Nucleus accumbens (tissue), 56 donors: ENCODE results near the gene RAPH1.
"Not testable (repeated sequence)": the region's sequence is repeated elsewhere in the genome, so short reads cannot be mapped to it uniquely, and the experiment has no call there.

Experiments used
- DNase-seq, 56 donors: peaks; one replicate each; lab custom pipeline; 2025; lab: John Stamatoyannopoulos, UW

Gene RAPH1

GRCh38 chr2:203388153-203388552 is 146.9 kb downstream of the RAPH1 start:
- DNase-seq: not testable (repeated sequence)

DNA sequence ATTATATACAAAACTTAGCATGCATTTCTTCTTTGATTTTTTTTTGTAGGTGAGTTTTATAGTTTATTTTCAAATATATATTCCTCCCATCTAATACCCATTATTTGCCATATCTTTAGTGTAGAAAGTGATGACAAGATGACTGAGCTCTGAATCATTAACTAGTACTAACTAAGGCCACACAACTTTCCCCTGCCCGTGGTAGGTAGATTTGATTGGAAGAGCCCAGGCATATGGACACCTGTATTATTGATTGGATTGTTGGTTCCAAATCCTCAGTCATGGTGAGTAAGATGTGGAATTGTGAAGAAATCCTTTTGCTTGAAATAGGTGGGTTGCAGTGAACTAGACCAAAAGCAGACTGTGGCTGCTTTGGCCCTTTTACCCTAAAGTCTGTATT is 152.1 kb downstream of the RAPH1 start:
- DNase-seq: no peak

DNA sequence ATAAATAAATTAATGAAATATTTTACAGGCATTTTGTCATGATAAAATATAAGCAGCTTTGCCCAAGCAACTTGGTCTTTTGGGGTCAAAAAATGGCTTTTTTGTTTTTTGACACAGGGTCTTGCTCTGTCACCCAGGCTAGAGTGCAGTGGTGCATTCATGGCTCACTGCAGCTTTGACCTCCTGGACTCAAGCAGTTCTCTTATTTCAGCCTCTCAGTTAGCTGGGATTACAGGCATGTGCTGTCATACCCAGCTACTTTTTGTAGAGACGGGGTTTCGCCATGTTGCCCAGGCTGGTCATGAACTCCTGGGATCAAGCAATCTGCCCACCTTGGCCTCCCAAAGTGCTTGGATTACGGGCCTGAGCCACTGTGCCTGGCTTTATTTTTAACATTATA is 155.9 kb downstream of the RAPH1 start:
- DNase-seq: no peak

- DNase-seq: no peak
Measured at GRCh38 chr2:203376173-203376572, 158.9 kb downstream of the RAPH1 start.

DNA sequence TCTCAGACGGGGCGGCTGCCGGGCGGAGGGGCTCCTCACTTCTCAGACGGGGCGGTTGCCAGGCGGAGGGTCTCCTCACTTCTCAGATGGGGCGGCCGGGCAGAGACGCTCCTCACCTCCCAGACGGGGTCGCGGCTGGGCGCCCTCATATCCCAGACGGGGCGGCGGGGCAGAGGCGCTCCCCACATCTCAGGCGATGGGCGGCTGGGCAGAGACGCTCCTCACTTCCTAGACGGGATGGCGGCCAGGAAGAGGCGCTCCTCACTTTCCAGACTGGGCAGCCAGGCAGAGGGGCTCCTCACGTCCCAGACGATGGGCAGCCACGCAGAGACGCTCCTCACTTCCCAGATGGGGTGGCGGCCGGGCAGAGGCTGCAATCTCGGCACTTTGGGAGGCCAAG is 162.4 kb downstream of the RAPH1 start:
- not testable (repeated sequence) for DNase-seq

- no peak for DNase-seq
Measured at GRCh38 chr2:203366639-203367466, 168.2 kb downstream of the RAPH1 start.

- DNase-seq: no peak
Measured at GRCh38 chr2:203361922-203362321, 173.2 kb downstream of the RAPH1 start.

GRCh38 chr2:203361495-203361894 is 173.6 kb downstream of the RAPH1 start:
- no peak for DNase-seq

GRCh38 chr2:203360833-203361430 is 174.2 kb downstream of the RAPH1 start:
- no peak for DNase-seq

- DNase-seq: no peak
Measured at GRCh38 chr2:203359450-203359849, 175.7 kb downstream of the RAPH1 start.

DNA sequence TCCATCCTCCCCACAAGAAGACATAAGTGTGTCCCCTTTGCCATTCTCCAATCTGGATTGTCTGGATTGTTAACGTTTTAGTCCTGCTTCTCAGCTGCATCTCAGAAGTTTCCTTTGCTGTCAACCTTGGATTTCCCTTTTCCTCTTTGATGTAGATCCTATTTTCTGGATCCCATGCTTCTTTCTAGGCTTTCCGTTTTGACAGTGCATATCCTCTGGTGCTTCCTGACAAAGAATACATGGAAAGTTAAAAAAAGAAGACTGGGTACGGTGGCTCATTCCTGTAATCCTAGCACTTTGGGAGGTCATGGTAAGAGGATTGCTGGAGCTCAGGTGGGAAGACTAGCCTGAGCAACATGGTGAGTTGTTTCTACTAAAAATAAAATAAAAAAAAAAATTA is 180.1 kb downstream of the RAPH1 start:
- DNase-seq: no peak

DNA sequence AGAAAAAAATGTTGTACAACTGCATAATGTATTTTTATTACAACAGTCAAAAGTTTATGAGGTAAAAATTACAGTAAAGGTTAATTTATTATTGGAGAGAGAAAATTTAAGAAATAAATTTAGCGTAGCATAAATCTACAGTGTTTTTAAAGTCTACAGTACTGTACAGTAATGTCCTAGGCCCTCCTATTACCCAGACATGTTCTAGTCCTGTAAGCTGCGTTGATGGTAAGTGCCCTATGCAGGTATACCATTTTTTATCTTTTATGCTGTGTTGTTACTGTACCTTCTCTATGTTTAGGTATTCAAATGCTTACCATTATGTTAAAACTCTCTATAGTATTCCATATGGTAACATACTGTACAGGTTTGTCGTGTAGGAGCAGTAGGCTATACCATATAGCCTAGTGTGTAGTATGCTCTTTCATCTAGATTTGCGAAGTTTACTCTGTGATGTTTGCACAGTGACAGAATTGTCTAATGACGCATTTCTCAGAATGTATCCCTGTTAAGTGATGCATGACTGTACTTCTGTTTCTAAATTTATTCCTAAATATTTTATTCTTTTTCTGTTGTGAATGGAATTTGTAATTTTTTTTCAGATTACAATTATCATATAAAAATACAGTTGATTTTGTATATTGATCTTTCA is 182.4 kb downstream of the RAPH1 start:
- DNase-seq: no peak

DNA sequence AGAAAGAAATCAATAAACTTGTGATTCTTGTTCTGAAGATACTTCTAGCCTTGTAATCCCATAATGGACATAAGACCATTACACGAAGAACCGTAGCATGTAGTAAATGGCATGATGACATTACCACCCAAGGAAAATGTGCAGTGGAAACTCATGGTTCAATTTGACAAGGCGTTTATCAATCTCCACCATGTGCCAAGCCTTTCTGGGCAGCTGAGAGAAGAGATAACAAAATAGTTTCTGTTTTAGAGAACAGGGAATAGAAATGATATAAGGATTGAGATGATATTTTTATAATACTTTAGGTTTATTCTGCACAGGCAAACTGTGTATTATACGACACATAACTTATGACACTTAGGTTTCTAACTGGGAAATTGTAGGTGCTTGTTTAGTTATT is 187.7 kb downstream of the RAPH1 start:
- no peak for DNase-seq

DNA sequence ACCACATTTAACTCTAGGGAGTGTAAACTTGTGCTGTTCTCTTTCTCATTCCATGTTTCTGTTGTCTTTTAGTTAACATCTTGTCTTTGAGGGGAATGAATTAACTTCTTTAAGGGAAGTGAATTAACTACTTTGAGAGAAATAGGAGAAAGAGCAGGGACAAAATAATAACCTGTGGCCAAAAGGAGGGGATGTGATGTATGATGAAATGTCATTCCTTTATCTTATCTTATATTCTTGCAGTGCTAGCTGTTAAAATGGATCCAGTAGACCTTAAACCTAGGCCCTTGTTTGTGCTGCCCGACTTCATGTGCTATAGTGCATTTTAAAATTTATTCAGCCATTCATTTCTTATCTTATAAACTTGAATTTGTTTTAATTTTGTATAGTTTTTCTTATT is 188.5 kb downstream of the RAPH1 start:
- no peak for DNase-seq

GRCh38 chr2:203344667-203345066 is 190.4 kb downstream of the RAPH1 start:
- no peak for DNase-seq
